ENCODE results near the gene DLG2.

DLG2 gene

DNA sequence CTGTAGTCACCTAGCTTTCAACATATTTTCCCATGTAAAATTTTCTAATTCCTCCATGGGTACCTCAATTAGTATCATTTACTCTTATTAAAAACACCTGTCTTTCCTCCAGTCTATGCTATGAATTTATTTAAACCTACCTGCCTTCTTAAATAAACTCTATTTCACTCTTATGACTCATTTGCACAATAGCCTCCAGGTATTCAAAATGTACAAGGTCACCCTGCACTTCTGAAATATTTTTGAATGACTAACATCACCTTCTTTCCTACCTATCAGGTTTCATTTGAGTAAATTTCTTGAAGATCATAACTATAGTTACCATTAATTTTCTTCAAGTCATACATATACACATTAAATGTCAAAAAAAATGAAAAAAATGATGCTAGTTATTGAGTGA is 939.7 kb downstream of the DLG2 start:
- Histone ChIP-seq H3K4me2 (ENCODE audit: low read length) (no peak overlapping the region), H3K9ac (ENCODE audit: low read length) (no peak overlapping the region), H3K36me3 (replicated peaks; ENCODE audit: low read depth, low read length) (no peaks in the 10 kb centered on the region), H3K9me3 (ENCODE audit: insufficient read depth, low read length) (no peaks in the 10 kb centered on the region), H3K4me3 (ENCODE audit: low read length) (no peak overlapping the region), H2AFZ (ENCODE audit: low read depth, low read length) (no peak overlapping the region), H3K27ac (ENCODE audit: low read length) (no peak overlapping the region), H3K27me3 (ENCODE audit: low read depth, low read length) (no peaks in the 10 kb centered on the region), H4K20me1 (ENCODE audit: insufficient read depth, low read length) (no peaks in the 10 kb centered on the region), H3K4me1 (ENCODE audit: low read length) (no peaks in the 10 kb centered on the region), H3K79me2 (ENCODE audit: low read length) (no peaks in the 10 kb centered on the region)
- TF ChIP-seq EZH2phosphoT487 (IDR thresholded peaks at IDR 0.05; ENCODE audit: low read depth), result no peak
- TF ChIP-seq, protein P1, sequence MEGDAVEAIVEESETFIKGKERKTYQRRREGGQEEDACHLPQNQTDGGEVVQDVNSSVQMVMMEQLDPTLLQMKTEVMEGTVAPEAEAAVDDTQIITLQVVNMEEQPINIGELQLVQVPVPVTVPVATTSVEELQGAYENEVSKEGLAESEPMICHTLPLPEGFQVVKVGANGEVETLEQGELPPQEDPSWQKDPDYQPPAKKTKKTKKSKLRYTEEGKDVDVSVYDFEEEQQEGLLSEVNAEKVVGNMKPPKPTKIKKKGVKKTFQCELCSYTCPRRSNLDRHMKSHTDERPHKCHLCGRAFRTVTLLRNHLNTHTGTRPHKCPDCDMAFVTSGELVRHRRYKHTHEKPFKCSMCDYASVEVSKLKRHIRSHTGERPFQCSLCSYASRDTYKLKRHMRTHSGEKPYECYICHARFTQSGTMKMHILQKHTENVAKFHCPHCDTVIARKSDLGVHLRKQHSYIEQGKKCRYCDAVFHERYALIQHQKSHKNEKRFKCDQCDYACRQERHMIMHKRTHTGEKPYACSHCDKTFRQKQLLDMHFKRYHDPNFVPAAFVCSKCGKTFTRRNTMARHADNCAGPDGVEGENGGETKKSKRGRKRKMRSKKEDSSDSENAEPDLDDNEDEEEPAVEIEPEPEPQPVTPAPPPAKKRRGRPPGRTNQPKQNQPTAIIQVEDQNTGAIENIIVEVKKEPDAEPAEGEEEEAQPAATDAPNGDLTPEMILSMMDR (IDR thresholded peaks at IDR 0.05; ENCODE audit: low read depth, low read length), result no peak

DNA sequence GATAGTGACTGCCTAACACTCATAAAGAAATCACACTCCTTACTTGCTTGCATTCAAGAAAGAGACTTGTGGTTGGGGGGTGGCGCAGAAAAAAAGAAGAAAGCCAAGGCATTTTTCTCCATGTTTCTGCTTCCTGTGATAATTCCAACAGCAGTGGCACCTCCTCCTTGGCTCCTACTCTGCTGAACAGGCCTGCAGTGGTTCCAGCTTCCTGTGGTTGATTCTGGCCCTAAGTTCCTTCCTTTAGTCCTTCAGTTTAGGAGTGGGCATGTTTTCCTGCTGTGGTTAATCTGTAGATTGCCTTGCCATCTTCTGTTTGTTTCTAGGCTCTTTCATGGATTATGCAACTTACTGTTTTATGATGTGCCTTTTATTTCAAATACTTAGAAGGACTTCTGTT is 940.4 kb downstream of the DLG2 start:
- H3K27me3 ChIP-seq (ENCODE audit: low read depth, low read length), result no peaks in the 10 kb centered on the region
- H3K27ac ChIP-seq (ENCODE audit: low read length), result no peak overlapping the region
- H3K9me3 ChIP-seq (ENCODE audit: insufficient read depth, low read length), result no peaks in the 10 kb centered on the region
- H3K79me2 ChIP-seq (ENCODE audit: low read length), result no peaks in the 10 kb centered on the region
- H3K4me2 ChIP-seq (ENCODE audit: low read length), result no peak overlapping the region
- no peaks in the 10 kb centered on the region for H3K4me1 ChIP-seq (ENCODE audit: low read length)
- no peak for TF ChIP-seq EZH2phosphoT487 (IDR thresholded peaks at IDR 0.05; ENCODE audit: low read depth)
- TF ChIP-seq, protein P1 (IDR thresholded peaks at IDR 0.05; ENCODE audit: low read depth, low read length), result no peak
- H3K4me3 ChIP-seq (ENCODE audit: low read length), result no peak overlapping the region
- H3K9ac ChIP-seq (ENCODE audit: low read length), result no peak overlapping the region
- no peaks in the 10 kb centered on the region for H4K20me1 ChIP-seq (ENCODE audit: insufficient read depth, low read length)
- H3K36me3 ChIP-seq (replicated peaks; ENCODE audit: low read depth, low read length), result no peaks in the 10 kb centered on the region
- no peak overlapping the region for H2AFZ ChIP-seq (ENCODE audit: low read depth, low read length)

DNA sequence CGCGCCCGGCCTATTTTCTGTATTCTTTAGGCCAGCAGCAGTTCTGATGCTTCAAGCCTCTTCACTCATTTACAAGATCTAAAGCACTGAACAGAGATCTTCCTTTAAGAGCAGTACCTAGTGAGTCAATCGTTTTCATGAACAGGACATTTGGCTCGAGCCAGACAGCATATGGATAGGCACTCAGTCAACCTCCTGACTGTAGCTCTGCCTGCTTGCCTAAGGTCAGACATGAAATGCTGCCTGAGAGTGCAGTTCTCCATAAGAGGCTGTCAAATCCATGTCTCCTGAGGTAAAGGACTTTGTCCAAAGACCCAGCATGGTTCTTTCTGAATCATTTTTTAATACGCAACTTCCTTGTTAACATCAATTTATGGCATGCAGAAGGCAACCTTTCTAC is 941.2 kb downstream of the DLG2 start:
- H3K4me1 ChIP-seq (ENCODE audit: low read length), result no peaks in the 10 kb centered on the region
- H3K4me3 ChIP-seq (ENCODE audit: low read length), result no peak overlapping the region
- H3K4me2 ChIP-seq (ENCODE audit: low read length), result no peak overlapping the region
- H4K20me1 ChIP-seq (ENCODE audit: insufficient read depth, low read length), result no peaks in the 10 kb centered on the region
- H2AFZ ChIP-seq (ENCODE audit: low read depth, low read length), result no peak overlapping the region
- no peak overlapping the region for H3K27ac ChIP-seq (ENCODE audit: low read length)
- H3K9ac ChIP-seq (ENCODE audit: low read length), result no peak overlapping the region
- no peak for TF ChIP-seq EZH2phosphoT487 (IDR thresholded peaks at IDR 0.05; ENCODE audit: low read depth)
- TF ChIP-seq, protein P1 (IDR thresholded peaks at IDR 0.05; ENCODE audit: low read depth, low read length), result no peak
- no peaks in the 10 kb centered on the region for H3K9me3 ChIP-seq (ENCODE audit: insufficient read depth, low read length)
- no peaks in the 10 kb centered on the region for H3K27me3 ChIP-seq (ENCODE audit: low read depth, low read length)
- no peaks in the 10 kb centered on the region for H3K36me3 ChIP-seq (replicated peaks; ENCODE audit: low read depth, low read length)
- no peaks in the 10 kb centered on the region for H3K79me2 ChIP-seq (ENCODE audit: low read length)

DNA sequence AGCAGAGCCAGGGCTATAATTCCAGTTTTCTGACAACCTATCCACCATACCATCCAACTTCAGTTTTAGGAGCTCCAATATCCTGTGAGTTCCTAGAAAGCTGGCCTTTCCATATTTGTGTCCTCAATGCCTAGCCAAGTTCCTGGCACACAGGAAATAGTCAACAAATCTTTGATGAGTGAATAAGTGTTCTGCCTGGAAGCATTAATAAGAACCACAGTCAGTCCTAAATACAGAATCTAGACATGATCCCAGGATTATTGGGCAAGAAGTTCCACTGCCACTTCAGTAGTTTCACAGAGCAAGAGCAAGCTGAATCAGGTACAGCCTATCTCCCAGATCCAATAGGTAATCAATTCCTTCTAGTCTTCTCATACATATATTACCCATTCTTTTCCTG is 942.0 kb downstream of the DLG2 start:
- no peak overlapping the region for H3K4me3 ChIP-seq (ENCODE audit: low read length)
- no peaks in the 10 kb centered on the region for H4K20me1 ChIP-seq (ENCODE audit: insufficient read depth, low read length)
- H3K9ac ChIP-seq (ENCODE audit: low read length), result no peak overlapping the region

More for the DNA sequence above, 942.0 kb downstream of the DLG2 start:
- Histone ChIP-seq H3K79me2 (ENCODE audit: low read length) (no peaks in the 10 kb centered on the region), H3K27ac (ENCODE audit: low read length) (no peak overlapping the region), H3K4me1 (ENCODE audit: low read length) (no peaks in the 10 kb centered on the region), H3K9me3 (ENCODE audit: insufficient read depth, low read length) (no peaks in the 10 kb centered on the region), H3K4me2 (ENCODE audit: low read length) (no peak overlapping the region), H3K36me3 (replicated peaks; ENCODE audit: low read depth, low read length) (no peaks in the 10 kb centered on the region), H3K27me3 (ENCODE audit: low read depth, low read length) (no peaks in the 10 kb centered on the region), H2AFZ (ENCODE audit: low read depth, low read length) (no peak overlapping the region)
- TF ChIP-seq, protein P1 (IDR thresholded peaks at IDR 0.05; ENCODE audit: low read depth, low read length), result no peak
- TF ChIP-seq EZH2phosphoT487 (IDR thresholded peaks at IDR 0.05; ENCODE audit: low read depth), result no peak
